Fibroblast of skin of back (primary cell): ENCODE data around the gene CCDC201.

Experiments
- DNase-seq: peaks from one replicate; pipeline ENCODE4 v3.0.0-alpha.2; 2013

CCDC201 gene

GRCh38 chr7:45893374-45893995 is 20.6 kb upstream of the CCDC201 start:
- DNase-seq, result no peak

- no peak for DNase-seq
These were observed 19.6 kb upstream of the CCDC201 start for GRCh38 chr7:45892407-45893035.

GRCh38 chr7:45891462-45892402 is 18.9 kb upstream of the CCDC201 start:
- no peak for DNase-seq

GRCh38 chr7:45890902-45891461 is 18.1 kb upstream of the CCDC201 start:
- DNase-seq, result peak; percentile 55

- no peak for DNase-seq
These were observed 17.4 kb upstream of the CCDC201 start for GRCh38 chr7:45890125-45890901.

- DNase-seq, result no peak
These were observed 16.6 kb upstream of the CCDC201 start for GRCh38 chr7:45889367-45890067.

GRCh38 chr7:45888993-45889366 is 16.1 kb upstream of the CCDC201 start:
- DNase-seq, result no peak

- peak; percentile 30 for DNase-seq
These were observed 15.5 kb upstream of the CCDC201 start, which contains the start of gene IGFBP1 for GRCh38 chr7:45888185-45888992. TSS of gene IGFBP1 (plus strand) at chr7:45888488. CDS start at chr7:45888653, 165 bp downstream.

GRCh38 chr7:45886931-45887667 is 14.2 kb upstream of the CCDC201 start:
- no peak for DNase-seq

GRCh38 chr7:45885264-45885882 is 12.5 kb upstream of the CCDC201 start:
- peak; percentile 80 for DNase-seq

- no peak for DNase-seq
These were observed 11.3 kb upstream of the CCDC201 start for GRCh38 chr7:45884136-45884535.

- DNase-seq, result no peak
These were observed 9.6 kb upstream of the CCDC201 start for GRCh38 chr7:45882465-45882810.

- peak; percentile 51 for DNase-seq
These were observed 9.0 kb upstream of the CCDC201 start for GRCh38 chr7:45881759-45882464.

- DNase-seq, result no peak
These were observed 8.4 kb upstream of the CCDC201 start for GRCh38 chr7:45881280-45881758.

GRCh38 chr7:45880433-45880860 is 7.6 kb upstream of the CCDC201 start:
- no peak for DNase-seq

- no peak for DNase-seq
These were observed 5.7 kb upstream of the CCDC201 start for GRCh38 chr7:45878457-45879144.

GRCh38 chr7:45876519-45876918 is 3.6 kb upstream of the CCDC201 start:
- no peak for DNase-seq
